HG02678 (cell line): ENCODE results near the gene ATP8B1.
A peak's percentile ranks its signal among the peaks of the same experiment; 100 is the strongest.
"Not testable (repeated sequence)": the region's sequence is repeated elsewhere in the genome, so short reads cannot be mapped to it uniquely, and the experiment has no call there.

ENCODE experiments used
- ATAC-seq: cut with Tn5 transposase; IDR thresholded peaks from one replicate; pipeline ENCODE4 v1.9.1; 2021; ENCODE audit warnings: mild to moderate bottlenecking, moderate library complexity; ENCODE audit not compliant: unreplicated experiment

The ATP8B1 gene

DNA sequence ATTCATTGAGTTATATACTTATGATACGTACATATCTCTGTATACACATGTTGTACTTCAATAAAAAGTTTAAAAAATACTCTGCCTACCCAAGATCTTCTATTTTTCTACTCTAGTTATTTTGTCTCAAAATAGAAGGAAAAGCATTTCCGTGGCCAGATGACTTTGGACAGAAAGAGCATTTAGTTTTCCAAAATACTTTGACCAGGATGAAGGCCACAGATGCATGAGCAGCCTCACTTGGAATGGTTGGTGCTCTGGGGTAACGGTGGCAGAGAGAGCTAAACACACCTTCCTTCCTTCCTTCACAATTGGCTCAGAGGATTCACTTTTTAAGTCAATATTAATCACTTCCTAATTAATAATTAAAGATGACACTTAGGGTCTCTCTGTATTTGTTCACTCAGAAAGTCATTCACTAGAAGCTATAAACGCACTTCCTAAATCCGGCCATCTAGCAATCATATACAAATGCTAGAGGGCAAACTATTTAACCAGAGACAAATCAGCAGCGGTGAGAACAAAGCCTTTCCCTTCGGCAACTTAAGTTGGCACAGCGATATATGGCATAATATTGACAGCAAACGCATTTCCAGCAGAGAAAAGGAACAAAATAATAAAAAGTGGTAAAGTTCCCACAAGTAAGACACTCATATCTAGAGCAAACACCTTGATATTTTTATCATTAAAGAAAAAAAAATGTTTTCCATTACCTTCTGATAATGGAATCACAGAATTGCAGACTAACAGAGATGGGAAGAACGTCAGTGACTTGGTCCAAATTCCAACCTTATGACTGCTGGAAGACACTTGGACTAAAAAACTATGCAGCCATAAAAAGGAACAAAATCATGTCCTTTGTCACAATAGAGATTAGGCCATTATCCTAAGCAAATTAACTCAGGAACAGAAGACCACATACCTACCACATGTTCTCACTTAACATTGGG, 125.6 kb downstream of the ATP8B1 start:
- no peak for ATAC-seq

DNA sequence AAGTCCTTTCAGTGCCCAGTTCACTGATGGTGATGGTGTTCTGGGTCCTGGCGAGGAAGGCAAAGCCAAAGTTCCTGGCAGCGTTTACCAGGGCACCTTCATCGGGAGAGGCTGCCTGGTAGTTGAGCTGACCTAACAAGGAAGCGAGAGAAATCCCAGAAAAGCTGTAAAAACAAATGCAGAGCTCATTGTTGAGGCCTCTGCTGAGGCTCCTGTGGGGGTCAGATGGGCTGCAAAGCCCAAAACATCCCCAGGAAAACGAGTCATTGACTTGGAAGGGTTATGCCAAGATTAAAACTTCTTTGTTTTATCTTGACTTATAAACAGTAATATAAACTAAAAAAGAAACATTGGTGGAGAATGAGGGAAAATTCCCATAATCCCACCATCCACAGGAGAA, 128.2 kb downstream of the ATP8B1 start:
- ATAC-seq: no peak

DNA sequence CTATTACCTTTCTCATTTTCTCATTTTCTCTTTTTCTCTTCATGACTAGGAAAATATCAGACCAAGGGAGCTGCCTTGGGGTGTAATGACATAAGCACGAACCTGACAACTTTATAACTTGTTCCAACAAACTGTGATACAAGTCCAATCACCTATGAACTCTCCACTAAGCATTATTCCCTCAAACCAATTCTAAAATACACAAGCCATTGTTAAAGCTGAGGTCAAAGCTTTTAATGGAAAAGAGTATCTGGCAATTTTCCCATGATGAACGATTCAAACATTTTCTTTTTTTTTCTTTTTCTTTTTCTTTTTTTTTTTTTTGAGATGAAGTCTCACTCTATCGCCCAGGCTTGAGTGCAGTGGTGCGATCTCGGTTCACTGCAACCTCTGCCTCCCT, 133.1 kb downstream of the ATP8B1 start:
- no peak for ATAC-seq

DNA sequence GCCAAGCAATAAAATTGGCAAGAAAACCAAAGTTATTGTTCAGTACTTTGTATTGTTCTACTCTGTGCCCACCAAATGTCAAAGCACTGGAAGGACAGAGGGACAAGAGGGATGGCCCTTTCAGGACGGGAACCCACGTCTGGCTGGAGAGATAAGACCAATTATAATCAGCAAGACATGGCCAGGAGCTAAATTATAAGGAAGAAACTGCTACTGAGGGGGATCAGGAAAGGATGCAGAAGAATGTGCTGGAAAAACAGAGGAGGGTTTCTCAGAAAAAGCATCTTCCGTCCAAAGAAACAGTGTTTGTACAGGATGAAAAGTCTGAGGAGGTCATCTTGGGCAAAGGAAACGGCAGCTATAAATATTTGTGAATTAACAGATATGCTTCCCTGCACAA, 135.1 kb downstream of the ATP8B1 start:
- ATAC-seq: no peak

DNA sequence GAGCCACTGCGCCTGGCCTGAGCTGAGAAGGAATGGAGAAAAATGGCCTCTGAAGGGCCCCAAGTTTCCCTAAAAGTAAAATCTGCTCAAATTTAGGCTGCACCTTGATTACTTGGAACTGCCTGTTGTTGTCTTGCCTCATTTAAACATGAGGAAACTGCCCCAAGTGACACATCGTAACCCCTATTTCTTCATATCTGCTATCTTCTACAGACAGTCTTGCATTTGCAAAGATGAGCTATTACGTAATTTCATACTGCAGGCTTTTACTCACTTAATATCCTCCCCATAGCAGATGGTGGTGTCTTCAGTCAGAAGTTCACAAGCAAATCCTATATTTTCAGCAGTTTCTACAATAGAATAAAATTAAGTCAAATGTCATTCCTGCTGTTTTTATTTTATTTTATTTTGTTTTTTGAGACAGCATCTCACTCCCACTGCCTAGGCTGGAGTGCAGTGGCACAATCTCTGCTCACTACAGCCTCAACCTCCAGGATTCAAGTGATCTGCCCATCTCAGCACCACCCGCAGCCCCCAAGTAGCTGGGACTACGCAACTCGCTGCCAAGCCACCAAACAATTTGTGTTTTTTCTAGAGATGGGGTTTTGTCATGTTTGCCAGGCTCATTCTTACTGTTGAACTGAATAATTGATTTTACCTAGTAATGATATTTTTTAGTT, 136.2 kb downstream of the ATP8B1 start:
- no peak for ATAC-seq

DNA sequence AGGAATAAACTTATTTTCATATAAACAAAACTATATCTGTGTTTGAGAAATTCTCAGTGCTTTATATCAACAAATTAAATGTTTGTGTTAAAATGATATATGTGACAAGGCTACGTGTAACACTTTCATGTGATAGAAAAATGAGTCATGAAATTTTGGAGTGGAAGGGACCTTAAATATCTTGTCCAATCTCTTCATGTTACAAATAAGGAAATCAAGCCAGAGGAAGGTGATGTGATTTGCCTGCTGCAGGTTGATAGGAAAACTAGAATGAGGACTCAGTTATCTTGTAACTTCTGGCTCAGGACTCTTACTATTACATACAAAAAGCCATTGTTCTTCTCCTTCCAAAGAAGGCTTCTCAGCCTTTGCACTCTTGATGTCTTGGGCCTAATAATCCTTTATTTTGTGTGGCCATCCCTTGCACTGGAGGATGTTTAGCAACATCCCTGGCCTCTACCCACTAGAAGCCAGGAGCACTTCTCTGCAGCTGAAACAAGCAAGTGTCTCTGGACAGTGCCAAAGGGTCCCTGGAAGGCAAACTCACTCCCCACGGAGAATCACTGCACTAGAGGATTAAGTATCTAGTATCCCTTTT, 138.4 kb downstream of the ATP8B1 start:
- ATAC-seq: no peak

DNA sequence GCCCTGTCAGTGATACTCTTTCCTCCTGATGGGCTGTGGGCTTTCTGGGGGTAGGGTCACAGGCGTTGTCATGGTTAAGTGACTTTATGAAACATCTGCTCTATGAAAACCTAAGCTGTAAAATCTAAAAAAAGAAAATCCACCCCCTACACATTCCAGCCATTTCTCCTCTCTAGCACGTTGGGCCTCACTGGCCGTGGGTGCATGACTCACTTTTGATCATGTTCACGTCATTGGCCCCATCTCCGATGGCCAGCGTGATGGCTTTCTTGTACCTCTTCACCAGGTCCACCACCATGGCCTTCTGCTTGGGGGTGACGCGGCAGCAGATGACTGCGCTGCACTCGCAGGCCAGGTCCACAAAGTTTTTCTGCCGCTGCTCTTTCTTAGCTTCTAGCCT, 142.2 kb downstream of the ATP8B1 start:
- ATAC-seq: no peak

DNA sequence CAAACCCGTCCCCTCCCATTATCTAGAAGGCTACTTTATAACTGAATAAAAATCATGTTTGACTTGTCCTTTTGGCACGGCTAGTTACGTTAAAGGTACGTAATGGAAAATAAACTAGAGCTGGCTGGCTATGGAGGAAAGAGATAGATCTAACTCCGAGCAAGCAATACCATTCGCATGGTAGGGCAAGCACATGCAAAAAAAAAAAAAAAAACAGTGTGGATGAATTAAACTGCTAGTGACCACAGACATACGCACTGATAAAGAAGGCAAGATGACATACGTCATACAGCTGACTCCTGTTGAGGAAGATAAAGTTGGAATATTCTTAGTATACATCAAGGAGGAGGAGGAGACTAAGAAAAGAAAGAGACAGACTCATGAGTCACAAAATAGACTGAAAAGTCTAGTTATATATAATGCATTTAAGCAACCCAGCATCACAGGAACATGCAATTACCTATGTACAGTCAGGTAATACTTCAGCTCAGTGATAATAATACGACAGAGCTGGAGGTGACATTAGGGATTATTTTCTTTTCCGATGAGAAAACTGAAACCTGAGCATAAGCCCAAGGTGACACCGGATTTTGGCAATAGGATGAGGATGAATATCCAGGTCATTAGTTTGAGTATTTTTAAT, 143.5 kb downstream of the ATP8B1 start:
- no peak for ATAC-seq

DNA sequence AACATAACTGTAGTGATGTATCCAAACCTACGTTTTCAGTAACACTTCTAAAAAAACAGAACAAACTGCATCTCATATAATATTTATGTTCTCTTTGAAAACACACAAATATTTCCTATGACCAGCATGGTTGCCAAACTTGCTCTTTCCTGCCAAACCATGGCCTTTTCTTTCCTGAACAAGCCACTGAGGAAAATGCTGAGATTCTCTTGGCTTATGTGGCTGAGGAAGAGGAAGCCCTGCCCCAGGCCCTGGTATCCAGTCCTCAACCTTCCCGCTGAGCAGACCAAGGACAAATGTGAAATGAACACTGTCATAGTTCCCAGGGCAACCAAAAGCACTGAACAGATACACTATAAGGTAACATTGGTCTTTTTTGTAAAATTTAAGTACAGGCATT, 145.6 kb downstream of the ATP8B1 start:
- ATAC-seq: no peak

DNA sequence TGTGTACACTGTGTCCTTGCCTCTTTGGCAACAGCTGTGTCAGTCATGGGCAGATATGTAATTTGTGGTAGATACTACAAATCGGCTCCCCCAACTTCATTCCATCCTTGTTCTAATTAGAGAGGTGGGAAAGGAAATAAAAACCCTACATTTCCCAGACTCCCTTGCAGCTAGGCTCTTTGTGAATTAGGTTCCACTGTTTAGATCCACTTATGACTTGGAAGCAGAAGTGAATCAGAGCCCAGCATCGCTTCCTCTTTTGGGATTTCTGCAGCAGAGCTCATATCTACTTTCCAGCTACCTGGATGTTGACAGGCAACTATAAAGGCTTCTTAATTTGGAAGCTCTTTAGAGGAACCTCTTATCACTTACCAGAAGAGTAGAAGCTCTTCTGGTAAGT, 147.4 kb downstream of the ATP8B1 start:
- ATAC-seq: no peak

DNA sequence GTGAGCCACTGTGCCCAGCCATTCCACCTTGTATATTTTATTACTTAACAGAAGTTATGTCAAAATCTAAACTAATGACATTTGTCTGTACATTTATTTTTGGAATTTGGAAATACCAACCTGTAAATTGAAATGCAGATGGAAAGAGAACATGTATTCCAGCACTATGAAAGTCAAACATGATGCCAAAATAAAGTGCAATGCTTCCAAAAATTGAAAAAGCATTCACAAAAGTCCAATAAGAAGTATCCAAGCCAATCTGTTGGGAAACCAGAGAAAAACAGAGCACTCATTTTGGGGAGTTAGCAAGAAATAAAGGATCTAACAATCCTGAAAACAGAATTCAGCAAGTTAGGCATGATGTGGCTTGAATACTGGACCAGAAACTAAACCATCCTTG, 151.2 kb downstream of the ATP8B1 start:
- no peak for ATAC-seq

DNA sequence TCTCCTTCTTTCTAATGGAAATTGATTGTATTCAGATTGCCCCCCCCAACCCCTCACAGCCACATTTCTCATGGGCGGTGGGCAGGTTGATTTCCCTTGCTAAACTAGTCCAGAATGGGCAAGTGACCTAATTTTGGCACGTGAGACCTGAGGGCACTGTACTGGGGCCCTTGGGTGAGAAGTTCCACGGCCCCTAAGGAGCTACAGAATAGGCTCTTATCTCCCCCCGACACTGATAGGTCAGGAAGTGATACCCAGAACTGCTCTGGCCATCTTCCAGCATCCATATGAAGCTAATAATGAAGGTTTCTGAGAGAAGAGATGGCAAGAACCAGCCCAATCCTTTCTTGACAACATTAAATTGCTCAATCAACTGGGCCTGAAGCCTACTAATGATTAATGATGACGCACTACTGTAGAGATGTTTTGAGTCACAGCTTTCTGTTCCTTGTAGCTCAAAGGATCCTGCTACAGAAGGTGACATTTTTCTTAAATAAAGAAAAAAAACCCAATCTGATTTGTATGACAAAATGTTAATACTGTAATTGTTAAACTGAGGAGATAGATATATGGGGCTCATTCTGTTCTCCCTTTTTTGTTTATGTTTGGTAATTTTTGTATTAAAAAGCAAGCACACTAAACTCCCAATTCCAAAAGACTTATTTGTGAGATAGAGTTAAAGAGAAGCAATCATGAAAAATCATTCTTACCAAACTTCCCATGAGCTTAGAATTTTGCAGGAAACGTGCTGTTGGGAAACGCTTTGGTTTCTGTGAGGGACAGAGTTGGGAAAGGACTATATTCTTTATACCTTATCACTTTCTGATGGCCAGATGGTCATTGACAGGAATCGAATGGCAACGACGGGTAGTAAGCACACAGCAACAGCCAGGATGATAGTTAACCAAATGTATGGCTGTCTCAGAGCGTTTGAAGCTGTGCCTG, 153.3 kb downstream of the ATP8B1 start:
- ATAC-seq: peak; percentile 92

DNA sequence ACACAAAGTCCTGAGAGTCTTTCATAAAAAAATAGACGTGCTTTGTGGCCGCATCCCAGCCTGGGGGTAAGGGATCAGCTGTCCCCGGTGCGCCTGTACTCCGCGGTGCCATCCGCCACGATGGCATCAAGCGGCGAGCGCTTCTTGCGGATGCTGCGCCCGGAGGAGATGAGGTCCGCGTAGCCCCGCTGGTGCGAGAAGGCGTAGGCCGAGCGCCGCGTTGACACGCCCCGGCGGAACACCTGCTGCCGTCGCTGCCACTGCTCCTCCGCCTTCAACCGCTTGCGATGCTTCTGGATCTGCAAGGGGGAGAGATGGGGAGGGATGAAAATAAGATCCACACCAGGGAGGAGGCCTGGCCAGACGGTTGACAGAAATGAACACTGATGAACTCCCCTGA, 154.7 kb downstream of the ATP8B1 start:
- ATAC-seq: no peak

DNA sequence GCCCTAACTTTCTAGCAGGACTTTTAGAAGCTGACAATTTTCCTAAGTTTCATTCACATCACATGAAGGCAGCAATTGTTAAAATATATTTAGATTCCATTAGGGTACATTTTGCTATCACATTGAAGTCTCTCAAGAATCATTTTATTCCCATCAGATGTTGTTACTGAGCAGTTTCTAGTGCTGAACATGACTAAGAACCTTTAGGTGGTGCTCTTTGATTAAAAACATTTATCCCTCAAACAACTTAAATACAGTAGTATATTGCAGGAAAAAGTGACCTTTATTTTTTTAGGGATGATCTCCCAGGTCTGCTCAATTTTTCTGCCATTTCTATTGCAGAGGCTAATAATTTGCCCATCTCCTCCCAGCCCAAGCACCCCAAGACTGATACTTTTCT, 158.6 kb downstream of the ATP8B1 start:
- ATAC-seq: no peak

DNA sequence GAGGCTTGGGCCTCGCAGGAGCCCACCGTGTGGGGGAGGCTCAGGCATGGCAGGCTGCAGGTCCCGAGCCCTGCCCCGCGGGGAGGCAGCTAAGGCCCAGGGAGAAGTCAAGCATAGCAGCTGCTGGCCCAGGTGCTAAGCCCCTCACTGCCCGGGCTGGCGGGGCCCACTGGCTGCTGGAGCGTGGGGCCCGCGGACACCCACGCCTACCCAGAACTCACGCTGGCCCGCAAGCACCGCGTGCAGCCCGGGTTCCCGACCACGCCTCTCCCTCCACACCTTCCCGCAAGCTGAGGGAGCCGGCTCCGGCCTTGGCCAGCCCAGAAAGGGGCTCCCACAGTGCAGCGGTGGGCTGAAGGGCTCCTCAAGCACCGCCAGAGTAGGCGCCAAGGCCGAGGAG, 159.4 kb downstream of the ATP8B1 start:
- ATAC-seq: not testable (repeated sequence)

DNA sequence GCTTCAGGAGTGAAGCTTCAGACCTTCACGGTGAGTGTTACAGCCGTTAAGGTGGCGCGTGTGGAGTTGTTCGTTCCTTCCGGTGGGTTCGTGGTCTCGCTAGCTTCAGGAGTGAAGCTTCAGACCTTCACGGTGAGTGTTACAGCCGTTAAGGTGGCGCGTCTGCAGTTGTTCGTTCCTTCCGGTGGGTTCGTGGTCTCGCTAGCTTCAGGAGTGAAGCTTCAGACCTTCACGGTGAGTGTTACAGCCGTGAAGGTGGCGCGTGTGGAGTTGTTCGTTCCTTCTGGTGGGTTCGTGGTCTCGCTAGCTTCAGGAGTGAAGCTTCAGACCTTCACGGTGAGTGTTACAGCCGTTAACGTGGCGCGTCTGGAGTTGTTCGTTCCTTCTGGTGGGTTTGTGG, 160.7 kb downstream of the ATP8B1 start:
- ATAC-seq: not testable (repeated sequence)

DNA sequence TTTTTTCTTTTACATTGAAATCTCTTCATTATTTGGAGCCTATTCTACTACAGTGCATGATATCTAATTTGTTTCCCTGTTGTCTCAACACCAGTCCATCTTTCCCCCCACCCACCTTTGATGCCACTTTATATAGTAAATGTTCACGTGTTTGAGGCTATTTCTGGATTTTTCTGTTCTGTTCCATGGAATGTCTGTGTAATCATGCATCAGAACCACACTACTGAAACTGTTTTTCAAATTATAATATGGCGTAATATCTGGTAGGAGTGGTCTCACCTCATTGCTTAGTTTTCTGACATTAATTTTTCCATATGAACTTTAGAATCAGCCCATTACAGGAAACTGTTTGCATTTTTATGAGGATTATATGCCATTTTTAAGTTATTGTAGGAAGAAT, 162.4 kb downstream of the ATP8B1 start:
- no peak for ATAC-seq

DNA sequence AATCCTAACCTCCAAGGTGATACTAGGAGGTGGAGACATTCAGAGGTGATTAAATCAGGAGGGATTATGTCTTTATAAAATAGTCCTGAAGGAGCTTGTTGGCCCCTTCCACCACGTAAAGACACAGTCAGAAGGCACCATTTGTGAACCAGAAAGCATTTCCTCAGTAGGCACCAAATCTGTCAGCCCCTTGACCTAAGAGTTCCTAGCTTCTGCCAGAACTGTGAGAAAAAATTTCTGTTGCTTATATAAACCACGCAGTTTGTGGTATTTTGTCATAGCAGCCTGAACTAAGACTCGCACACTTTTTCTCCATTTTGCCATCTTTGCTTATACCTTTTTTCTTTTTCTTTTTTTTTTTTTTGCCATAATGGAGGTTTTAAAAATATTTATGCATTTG, 162.9 kb downstream of the ATP8B1 start:
- ATAC-seq: no peak

DNA sequence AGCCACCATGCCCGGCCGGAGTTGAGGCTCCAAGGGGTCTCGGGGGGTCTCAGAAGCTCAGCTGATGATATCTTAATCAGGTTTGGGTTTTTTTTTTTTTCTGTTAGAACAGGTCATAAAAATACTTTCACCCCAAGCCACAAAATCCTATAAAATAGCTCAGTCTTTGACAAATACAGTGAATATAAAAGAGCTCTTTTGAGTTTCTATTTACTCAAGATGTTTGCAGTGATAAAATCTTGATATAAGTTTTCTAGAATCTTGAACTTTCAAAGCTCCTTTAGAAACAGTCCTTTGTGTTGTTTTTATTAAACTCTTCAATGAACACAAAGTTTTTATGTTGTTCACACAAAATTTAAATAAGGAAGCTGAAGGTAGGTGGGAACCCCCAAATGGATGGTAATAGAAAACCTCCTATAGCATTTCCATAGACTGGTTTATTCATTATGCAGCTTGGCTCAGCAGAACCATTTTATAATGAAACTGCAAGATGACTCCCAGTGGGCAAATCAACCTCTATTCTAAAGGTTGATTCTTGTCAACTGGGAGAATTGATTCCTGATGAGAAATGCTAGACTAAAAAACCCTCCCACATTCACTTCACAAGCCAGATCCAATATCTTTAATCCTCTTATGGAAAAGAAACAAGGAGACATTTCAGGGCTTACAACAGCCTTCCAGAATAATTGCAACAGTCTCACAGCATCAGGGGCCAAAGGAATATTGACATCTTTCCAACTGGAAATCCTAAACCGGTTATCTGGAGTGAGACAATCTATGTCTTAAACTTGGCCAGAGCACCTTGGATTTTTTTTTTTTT, 167.9 kb downstream of the ATP8B1 start:
- ATAC-seq: no peak
